Stimulated activated naive B cell treated with anti-CD40 and anti-IgM and Interleukin-4, amounts not matched to agents 10 μg/mL and 1 μg/mL and 100 μg/mL, for 72 hours (primary cell): ENCODE results near the gene STX8.

ENCODE experiments used
- ATAC-seq, 2 donors: fragments of 150-1000 bp; cut with Tn5 transposase; replicated peaks; 2 replicates each; pipeline ENCODE4 v1.10.0; 2021; ENCODE audit warnings: moderate library complexity in 1 of 2
- DNase-seq: peaks from one replicate; pipeline ENCODE4 v3.0.0; 2021
- H3K27ac Mint-ChIP-seq: one replicate; pipeline ENCODE4 v1.8.0; 2022; ENCODE audit warnings: mild to moderate bottlenecking, mixed read lengths
- H3K27me3 Mint-ChIP-seq, 2 donors: one replicate each; pipeline ENCODE4 v1.8.0; 2022; ENCODE audit warnings: mixed read lengths in 2 of 2
- H3K36me3 Mint-ChIP-seq, 2 donors: one replicate each; pipeline ENCODE4 v1.8.0; 2022; ENCODE audit warnings: mixed read lengths in 2 of 2, mild to moderate bottlenecking in 1 of 2
- H3K4me1 Mint-ChIP-seq, 2 donors: one replicate each; pipeline ENCODE4 v1.8.0; 2022; ENCODE audit warnings: mixed read lengths in 2 of 2, mild to moderate bottlenecking in 1 of 2
- H3K4me3 Mint-ChIP-seq, 2 donors: one replicate each; pipeline ENCODE4 v1.8.0; 2022; ENCODE audit warnings: mild to moderate bottlenecking in 2 of 2, mixed read lengths in 2 of 2, moderate library complexity in 1 of 2
- H3K9me3 Mint-ChIP-seq, 2 donors: one replicate each; pipeline ENCODE4 v1.8.0; 2022; ENCODE audit warnings: mixed read lengths in 2 of 2, mild to moderate bottlenecking in 1 of 2

The STX8 gene

GRCh38 chr17:9334536-9335446 lies 240.8 kb downstream of the STX8 start:
- Mint-ChIP-seq H3K9me3 (peaks cover 21 to 22% of the 10 kb centered on the region in 2 donors), H3K27ac (no peak overlapping the region), H3K4me1 (peaks cover 5 to 10% of the 10 kb centered on the region in 2 donors), H3K4me3 (no peak overlapping the region), H3K36me3 (peaks cover 22 to 33% of the 10 kb centered on the region in 2 donors), H3K27me3 (no peaks in the 10 kb centered on the region)
- ATAC-seq, result no peak
- no peak for DNase-seq

GRCh38 chr17:9332132-9332494 lies 243.5 kb downstream of the STX8 start:
- H3K27ac Mint-ChIP-seq, result no peak overlapping the region
- peaks cover 19 to 22% of the 10 kb centered on the region in 2 donors for H3K9me3 Mint-ChIP-seq
- H3K36me3 Mint-ChIP-seq, result peaks cover 20 to 25% of the 10 kb centered on the region in 2 donors
- no peaks in the 10 kb centered on the region for H3K27me3 Mint-ChIP-seq
- DNase-seq (no peak), ATAC-seq (no peak)
- no peak overlapping the region for H3K4me3 Mint-ChIP-seq
- H3K4me1 Mint-ChIP-seq, result peaks cover 5 to 17% of the 10 kb centered on the region in 2 donors

GRCh38 chr17:9331279-9332131 lies 244.1 kb downstream of the STX8 start:
- H3K36me3 Mint-ChIP-seq, result peaks cover 20 to 23% of the 10 kb centered on the region in 2 donors
- no peaks in the 10 kb centered on the region for H3K27me3 Mint-ChIP-seq
- no peak overlapping the region for H3K27ac Mint-ChIP-seq

GRCh38 chr17:9330611-9331271 lies 244.9 kb downstream of the STX8 start:
- peaks cover 20 to 22% of the 10 kb centered on the region in 2 donors for H3K36me3 Mint-ChIP-seq

More at GRCh38 chr17:9331279-9332131, 244.1 kb downstream of the STX8 start:
- Mint-ChIP-seq H3K4me1 (peaks cover 3 to 11% of the 10 kb centered on the region in 2 donors), H3K9me3 (peaks cover 19 to 22% of the 10 kb centered on the region in 2 donors), H3K4me3 (no peak overlapping the region)
- ATAC-seq (no peak), DNase-seq (no peak)

GRCh38 chr17:9330141-9330540 lies 245.5 kb downstream of the STX8 start:
- H3K36me3 Mint-ChIP-seq, result peaks cover 18 to 19% of the 10 kb centered on the region in 2 donors
- DNase-seq, result no peak
- H3K4me1 Mint-ChIP-seq, result peaks cover 0 to 8% of the 10 kb centered on the region in 2 donors
- no peaks in the 10 kb centered on the region for H3K27me3 Mint-ChIP-seq
- H3K27ac Mint-ChIP-seq, result no peak overlapping the region
- H3K9me3 Mint-ChIP-seq, result peaks cover 10 to 11% of the 10 kb centered on the region in 2 donors
- no peak overlapping the region for H3K4me3 Mint-ChIP-seq
- ATAC-seq, result no peak

More at GRCh38 chr17:9330611-9331271, 244.9 kb downstream of the STX8 start:
- Mint-ChIP-seq H3K4me1 (peaks cover 0 to 8% of the 10 kb centered on the region in 2 donors), H3K27ac (no peak overlapping the region), H3K27me3 (no peaks in the 10 kb centered on the region), H3K9me3 (peaks cover 14% of the 10 kb centered on the region in 2 donors), H3K4me3 (no peak overlapping the region)
- DNase-seq, result no peak
- ATAC-seq, result no peak

- Mint-ChIP-seq H3K4me1 (peaks cover 0 to 8% of the 10 kb centered on the region in 2 donors), H3K27me3 (no peaks in the 10 kb centered on the region), H3K9me3 (peaks cover 2 to 4% of the 10 kb centered on the region in 2 donors), H3K4me3 (no peak overlapping the region), H3K27ac (no peak overlapping the region), H3K36me3 (peaks cover 10 to 12% of the 10 kb centered on the region in 2 donors)
- DNase-seq (no peak), ATAC-seq (no peak)
Observed at GRCh38 chr17:9329251-9329921, 246.2 kb downstream of the STX8 start.

- Mint-ChIP-seq H3K27ac (no peak overlapping the region), H3K36me3 (peaks cover 4 to 8% of the 10 kb centered on the region in 2 donors), H3K4me3 (no peak overlapping the region), H3K4me1 (peaks cover 0 to 8% of the 10 kb centered on the region in 2 donors), H3K9me3 (peaks cover 0 to 2% of the 10 kb centered on the region in 2 donors), H3K27me3 (no peaks in the 10 kb centered on the region)
- DNase-seq (no peak), ATAC-seq (peak in 1 of 2 donors; percentile 20)
Observed at GRCh38 chr17:9324864-9325263, 250.8 kb downstream of the STX8 start.

GRCh38 chr17:9322326-9322725 lies 253.3 kb downstream of the STX8 start:
- Mint-ChIP-seq H3K27ac (no peak overlapping the region), H3K9me3 (peaks cover 5% of the 10 kb centered on the region in 2 donors), H3K27me3 (no peaks in the 10 kb centered on the region), H3K4me3 (no peak overlapping the region), H3K36me3 (peaks cover 19 to 20% of the 10 kb centered on the region in 2 donors), H3K4me1 (no peaks in the 10 kb centered on the region)
- ATAC-seq (no peak), DNase-seq (no peak)

- Mint-ChIP-seq H3K27me3 (no peaks in the 10 kb centered on the region), H3K9me3 (peaks cover 8% of the 10 kb centered on the region in 2 donors), H3K4me1 (no peaks in the 10 kb centered on the region), H3K36me3 (peaks cover 23 to 24% of the 10 kb centered on the region in 2 donors), H3K4me3 (no peak overlapping the region), H3K27ac (no peak overlapping the region)
- ATAC-seq (no peak), DNase-seq (no peak)
Observed at GRCh38 chr17:9321890-9322289, 253.7 kb downstream of the STX8 start.

- no peaks in the 10 kb centered on the region for H3K4me1 Mint-ChIP-seq
- H3K36me3 Mint-ChIP-seq, result peaks cover 30 to 31% of the 10 kb centered on the region in 2 donors
- no peaks in the 10 kb centered on the region for H3K27me3 Mint-ChIP-seq
- peaks cover 9 to 10% of the 10 kb centered on the region in 2 donors for H3K9me3 Mint-ChIP-seq
- no peak overlapping the region for H3K27ac Mint-ChIP-seq
- DNase-seq (no peak), ATAC-seq (no peak)
- H3K4me3 Mint-ChIP-seq, result no peak overlapping the region
Observed at GRCh38 chr17:9315360-9315759, 260.3 kb downstream of the STX8 start.

GRCh38 chr17:9313346-9313745 lies 262.3 kb downstream of the STX8 start:
- no peak for ATAC-seq
- no peaks in the 10 kb centered on the region for H3K27me3 Mint-ChIP-seq
- no peaks in the 10 kb centered on the region for H3K4me1 Mint-ChIP-seq
- peaks cover 20% of the 10 kb centered on the region in 2 donors for H3K36me3 Mint-ChIP-seq
- peak overlapping the region; percentile 79 for H3K27ac Mint-ChIP-seq
- H3K9me3 Mint-ChIP-seq, result peaks cover 5% of the 10 kb centered on the region in 2 donors
- no peak for DNase-seq
- no peak overlapping the region for H3K4me3 Mint-ChIP-seq

- peaks cover 5 to 11% of the 10 kb centered on the region in 2 donors for H3K36me3 Mint-ChIP-seq
- H3K4me1 Mint-ChIP-seq, result no peaks in the 10 kb centered on the region
- H3K4me3 Mint-ChIP-seq, result no peak overlapping the region
- no peaks in the 10 kb centered on the region for H3K9me3 Mint-ChIP-seq
- no peaks in the 10 kb centered on the region for H3K27me3 Mint-ChIP-seq
- ATAC-seq (no peak), DNase-seq (no peak)
- H3K27ac Mint-ChIP-seq, result no peak overlapping the region
Observed at GRCh38 chr17:9309216-9309615, 266.4 kb downstream of the STX8 start.

- no peak for ATAC-seq
Observed at GRCh38 chr17:9308069-9308468, 267.6 kb downstream of the STX8 start.

More at GRCh38 chr17:9308069-9308468, 267.6 kb downstream of the STX8 start:
- Mint-ChIP-seq H3K36me3 (peaks cover 5 to 11% of the 10 kb centered on the region in 2 donors), H3K9me3 (no peaks in the 10 kb centered on the region), H3K4me3 (no peak overlapping the region), H3K27ac (no peak overlapping the region), H3K4me1 (no peaks in the 10 kb centered on the region), H3K27me3 (no peaks in the 10 kb centered on the region)
- DNase-seq, result no peak
